GM21360 (cell line): ENCODE results near the gene FLT4.
A peak's percentile ranks its signal among the peaks of the same experiment; 100 is the strongest.

Source experiments
- ATAC-seq: cut with Tn5 transposase; IDR thresholded peaks from one replicate; pipeline ENCODE4 v1.9.1; 2021; ENCODE audit warnings: mild to moderate bottlenecking, moderate library complexity; ENCODE audit not compliant: unreplicated experiment

Gene FLT4

GRCh38 chr5:180609386-180609785 lies 40.0 kb downstream of the FLT4 start:
- no peak for ATAC-seq

GRCh38 chr5:180608572-180609310 lies 40.7 kb downstream of the FLT4 start:
- no peak for ATAC-seq

GRCh38 chr5:180607861-180608571 lies 41.4 kb downstream of the FLT4 start:
- ATAC-seq, result no peak

- no peak for ATAC-seq
Observed at GRCh38 chr5:180606215-180606785, 43.1 kb downstream of the FLT4 start.

DNA sequence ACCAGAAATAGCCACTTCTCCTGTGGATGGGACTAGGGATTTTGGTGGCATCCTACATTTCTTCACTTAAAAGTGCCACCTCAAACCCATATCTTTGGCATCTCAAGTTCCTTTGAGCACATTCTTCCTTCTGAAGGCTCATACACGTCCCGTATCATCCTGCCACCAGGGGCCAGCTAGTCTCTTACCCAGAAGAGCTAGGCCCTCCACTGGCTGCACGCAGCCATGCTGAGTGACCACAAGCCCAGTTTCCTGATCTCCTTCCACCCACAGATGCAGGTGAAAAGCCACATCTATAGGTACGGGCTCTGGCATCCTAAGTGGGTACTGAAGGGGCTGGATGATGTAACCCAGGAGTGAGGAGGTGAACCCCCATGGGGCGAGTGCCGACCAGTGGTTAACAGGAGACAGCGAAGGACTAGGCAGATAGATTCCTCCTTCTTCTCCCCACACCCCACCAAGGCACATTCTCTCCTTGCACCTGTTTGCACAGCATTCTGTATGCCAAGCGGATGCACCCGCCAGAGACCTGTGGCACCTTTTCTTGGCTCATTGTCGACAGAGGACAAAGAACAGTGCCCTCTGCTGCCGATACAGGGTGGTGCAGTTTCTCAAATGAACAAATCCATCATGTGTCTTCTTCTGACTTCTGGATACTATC lies 43.7 kb downstream of the FLT4 start:
- peak; percentile 60 for ATAC-seq

- ATAC-seq, result no peak
Observed at GRCh38 chr5:180604271-180604670, 45.1 kb downstream of the FLT4 start.

GRCh38 chr5:180603076-180603594 lies 46.3 kb downstream of the FLT4 start:
- no peak for ATAC-seq

DNA sequence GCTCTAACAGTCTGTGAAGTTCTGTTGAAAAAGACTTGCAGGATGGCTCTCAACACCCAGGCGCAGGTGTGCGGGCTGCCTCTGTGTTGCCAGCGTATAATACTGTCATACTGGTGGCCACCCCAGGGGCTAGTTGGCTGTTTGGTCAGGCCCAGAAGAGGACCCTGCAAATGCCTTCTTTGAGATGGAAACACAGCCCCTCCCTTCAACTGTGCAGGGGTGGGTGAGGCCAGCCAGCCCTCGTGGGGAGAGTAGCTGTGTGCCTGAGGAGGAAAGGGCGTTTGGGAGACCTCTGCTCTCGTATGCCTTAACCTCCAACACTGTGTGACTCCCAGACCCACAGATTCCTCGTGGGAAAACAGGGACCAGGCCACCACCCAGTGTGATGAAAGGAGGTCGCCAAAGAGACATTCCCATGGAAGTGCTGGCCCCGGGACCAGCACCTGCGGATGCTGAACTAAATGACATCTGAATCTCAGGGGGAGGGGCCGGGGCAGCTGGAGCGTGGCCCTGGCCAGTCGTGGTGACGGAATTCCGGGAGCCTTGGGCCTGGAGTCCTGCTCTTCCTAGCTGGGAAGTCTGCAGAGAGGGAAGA lies 46.8 kb downstream of the FLT4 start:
- no peak for ATAC-seq

DNA sequence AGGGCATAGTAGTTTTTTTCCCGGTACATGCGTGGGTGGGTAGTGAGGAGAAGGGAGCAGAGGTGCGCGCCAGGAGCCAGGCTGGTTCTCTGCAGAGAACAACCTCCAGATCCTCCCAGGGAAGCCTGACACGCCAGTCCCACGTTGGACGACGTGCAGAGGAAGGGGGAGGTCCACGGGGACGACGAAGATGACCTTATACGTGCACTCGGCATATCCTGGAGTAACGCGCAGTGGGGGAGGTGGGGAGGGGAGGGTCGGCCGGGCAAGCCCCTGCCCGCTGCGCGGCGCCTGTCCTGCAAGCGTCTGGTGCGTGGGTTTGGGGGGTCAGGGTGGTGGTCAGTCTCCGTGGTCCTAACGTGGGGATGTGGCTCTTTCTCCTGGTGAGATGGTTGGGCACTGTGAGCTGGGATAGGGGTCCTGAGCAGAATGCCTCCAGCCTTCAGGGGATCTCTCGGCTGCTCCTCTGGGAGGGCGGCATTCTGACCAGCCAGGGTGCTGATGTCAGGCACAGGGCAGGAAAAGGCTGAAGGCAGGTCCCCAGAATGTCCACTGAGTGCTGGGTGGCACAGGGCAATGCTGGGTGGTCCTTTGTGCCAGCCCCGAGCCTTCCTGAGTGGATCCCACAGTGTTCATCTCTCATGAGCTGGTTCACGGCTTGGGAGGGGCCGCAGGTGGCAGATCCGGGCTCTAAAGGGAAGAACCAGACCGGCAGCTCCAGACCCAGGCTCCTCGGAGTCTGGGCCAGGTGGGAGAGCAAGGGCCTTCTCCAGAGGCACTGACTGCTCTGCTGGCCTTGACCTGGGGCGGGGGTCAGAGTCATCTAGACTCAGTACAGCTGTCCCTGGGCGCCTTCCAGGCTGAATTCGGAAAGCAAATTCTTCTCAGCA lies 47.6 kb downstream of the FLT4 start:
- ATAC-seq, result no peak

DNA sequence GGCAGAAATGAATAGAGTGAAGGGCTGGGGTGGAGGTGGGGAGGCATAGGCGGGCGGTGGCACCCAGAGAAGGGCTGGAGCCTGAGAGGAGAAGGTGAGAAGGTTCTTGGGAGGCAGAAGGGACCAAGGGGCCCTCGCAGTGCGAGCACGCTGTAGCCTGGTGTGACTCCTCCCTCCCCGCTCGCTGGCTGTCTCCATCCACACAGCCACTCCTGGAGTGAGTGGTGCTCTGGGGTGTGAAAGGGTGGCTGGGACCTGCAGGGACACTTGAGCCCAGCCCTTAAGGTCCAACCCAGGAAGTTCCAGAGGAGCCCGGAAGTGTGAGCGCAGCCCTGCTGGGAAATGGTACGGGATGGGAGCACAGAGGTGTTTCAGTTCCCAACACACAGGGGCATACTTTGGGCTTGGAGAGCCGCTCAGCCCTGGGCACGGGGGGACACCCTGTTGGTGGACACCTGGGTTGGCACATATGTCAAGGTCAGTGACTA lies 48.8 kb downstream of the FLT4 start:
- ATAC-seq, result no peak

DNA sequence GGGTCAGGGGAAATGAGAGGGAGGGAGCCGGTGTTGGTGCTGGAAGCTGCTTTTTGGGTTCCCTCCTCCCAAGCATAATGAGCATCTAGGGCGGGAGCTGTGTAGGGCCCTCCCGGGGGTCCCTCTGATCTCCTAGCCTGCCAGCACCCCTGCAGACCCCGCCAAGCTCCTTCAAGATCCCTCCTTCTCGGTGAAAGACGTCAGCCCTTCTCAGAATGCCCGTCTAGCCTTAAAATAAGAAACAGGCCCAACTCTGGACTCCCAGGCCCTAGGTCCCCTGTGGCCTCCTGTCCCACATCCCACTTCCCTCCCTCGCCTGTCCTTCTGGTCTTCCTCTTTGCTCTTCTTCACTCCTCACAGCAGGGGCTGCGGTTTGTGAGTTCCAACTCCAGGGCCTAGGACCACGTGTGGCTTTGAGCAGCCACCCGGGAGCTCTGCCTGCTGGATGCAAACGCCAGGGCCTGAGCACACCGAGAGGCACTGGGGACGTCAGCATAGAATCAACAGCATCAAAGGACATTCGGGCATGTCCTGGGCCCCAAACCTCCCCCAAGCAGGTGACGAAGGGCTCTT lies 49.3 kb downstream of the FLT4 start:
- no peak for ATAC-seq

DNA sequence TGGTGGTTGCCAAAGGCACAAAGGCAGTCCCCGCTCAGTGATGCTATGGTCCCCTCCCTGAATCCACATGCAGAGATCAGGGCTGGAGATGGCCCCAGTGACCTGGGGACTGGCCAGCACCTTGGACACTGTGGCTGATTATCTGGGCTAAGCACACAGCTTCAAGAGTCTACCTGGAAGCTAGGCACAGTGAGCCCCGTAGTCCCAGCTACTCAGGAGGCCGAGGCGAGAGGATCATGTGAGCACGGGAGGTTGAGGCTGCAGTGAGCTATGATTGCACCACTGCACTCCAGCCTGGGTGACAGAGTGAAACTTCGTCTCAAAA lies 49.8 kb downstream of the FLT4 start:
- no peak for ATAC-seq

DNA sequence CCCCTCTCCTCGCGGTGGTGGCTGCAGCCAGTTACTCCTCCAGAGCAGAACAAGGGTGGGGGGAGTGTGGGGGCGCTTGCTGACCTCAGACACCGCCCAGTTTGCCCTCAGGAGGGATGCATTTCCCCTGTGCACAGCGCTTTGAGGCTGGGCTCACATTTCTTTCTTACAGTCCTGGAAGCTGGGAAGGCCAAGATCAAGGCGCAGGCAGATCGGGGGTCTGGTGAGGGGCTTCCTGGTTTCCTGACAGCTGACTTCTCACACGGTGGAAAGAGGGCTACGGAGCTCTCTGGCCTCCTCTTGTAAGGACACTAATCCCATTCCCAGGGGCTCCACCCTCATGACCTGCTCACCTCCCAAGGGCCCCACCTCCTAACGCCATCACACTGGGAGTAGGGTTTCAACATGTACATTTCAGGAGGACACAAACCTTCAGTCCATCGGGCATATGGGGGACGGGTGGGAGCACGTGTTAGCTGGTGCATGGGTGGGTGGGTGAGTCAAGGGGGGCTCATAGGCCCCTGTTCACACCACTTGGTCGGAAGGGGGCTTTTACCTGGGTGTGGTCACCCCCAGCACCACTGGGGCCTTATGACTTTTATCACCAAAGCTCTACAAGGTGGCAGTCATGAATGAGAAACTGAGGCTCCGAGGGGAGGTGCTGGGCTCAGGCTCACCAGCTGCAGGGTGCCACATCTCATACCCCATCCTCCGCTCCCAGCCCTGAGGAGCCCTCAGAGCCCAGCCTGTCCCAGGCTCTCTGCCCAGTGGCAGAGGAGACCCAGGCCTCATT lies 50.4 kb downstream of the FLT4 start:
- no peak for ATAC-seq

DNA sequence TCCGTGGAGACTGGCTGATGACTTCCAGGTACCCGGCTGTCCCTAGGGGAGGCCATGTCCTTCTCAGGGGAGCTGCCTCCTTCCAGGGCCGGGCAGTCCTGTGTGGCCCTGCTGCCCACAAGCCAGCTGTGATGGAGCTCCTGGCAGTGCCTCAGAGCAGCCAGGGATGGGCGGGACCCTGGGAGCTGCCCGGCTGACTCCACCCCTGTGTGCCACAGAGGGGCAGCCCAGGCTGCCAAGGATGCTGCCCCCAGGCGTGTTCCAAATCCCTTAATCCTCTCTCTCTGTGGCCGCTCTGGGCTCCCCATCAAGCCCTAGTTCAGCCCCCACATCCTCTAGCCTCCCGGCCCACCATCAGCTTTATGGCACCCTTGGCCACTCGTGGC lies 51.1 kb downstream of the FLT4 start:
- ATAC-seq, result no peak

GRCh38 chr5:180596668-180597231 lies 52.6 kb downstream of the FLT4 start:
- ATAC-seq, result no peak

- ATAC-seq, result no peak
Observed at GRCh38 chr5:180596115-180596667, 53.2 kb downstream of the FLT4 start.

- no peak for ATAC-seq
Observed at GRCh38 chr5:180595381-180596114, 53.9 kb downstream of the FLT4 start.

GRCh38 chr5:180595046-180595379 lies 54.4 kb downstream of the FLT4 start:
- ATAC-seq, result no peak
